Hepatocyte (in vitro differentiated cells): ENCODE data around the gene DUSP8.

Experiments
- EZH2 ChIP-seq: fragments of 200-600 bp; sonication (generic); IDR thresholded peaks from 2 replicates; pipeline ENCODE4 v1.6.1; 2016; ENCODE audit warnings: antibody characterized with exemption, mild to moderate bottlenecking, borderline replicate concordance
- EZH2phosphoT487 ChIP-seq: fragments of 200-600 bp; sonication (generic); IDR thresholded peaks from one replicate; pipeline ENCODE4 v1.6.1; 2018; ENCODE audit warnings: antibody characterized with exemption, mild to moderate bottlenecking, low read depth, moderate library complexity; ENCODE audit not compliant: unreplicated experiment, severe bottlenecking
- TF ChIP-seq, protein P1 (sequence below): fragments of 200-600 bp; sonication (generic); IDR thresholded peaks from 2 replicates; pipeline ENCODE4 v1.5.1; 2016; ENCODE audit warnings: antibody characterized with exemption, mild to moderate bottlenecking; ENCODE audit not compliant: poor library complexity

- TF ChIP-seq, protein P1, sequence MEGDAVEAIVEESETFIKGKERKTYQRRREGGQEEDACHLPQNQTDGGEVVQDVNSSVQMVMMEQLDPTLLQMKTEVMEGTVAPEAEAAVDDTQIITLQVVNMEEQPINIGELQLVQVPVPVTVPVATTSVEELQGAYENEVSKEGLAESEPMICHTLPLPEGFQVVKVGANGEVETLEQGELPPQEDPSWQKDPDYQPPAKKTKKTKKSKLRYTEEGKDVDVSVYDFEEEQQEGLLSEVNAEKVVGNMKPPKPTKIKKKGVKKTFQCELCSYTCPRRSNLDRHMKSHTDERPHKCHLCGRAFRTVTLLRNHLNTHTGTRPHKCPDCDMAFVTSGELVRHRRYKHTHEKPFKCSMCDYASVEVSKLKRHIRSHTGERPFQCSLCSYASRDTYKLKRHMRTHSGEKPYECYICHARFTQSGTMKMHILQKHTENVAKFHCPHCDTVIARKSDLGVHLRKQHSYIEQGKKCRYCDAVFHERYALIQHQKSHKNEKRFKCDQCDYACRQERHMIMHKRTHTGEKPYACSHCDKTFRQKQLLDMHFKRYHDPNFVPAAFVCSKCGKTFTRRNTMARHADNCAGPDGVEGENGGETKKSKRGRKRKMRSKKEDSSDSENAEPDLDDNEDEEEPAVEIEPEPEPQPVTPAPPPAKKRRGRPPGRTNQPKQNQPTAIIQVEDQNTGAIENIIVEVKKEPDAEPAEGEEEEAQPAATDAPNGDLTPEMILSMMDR, result no peak
- TF ChIP-seq EZH2 (no peak), EZH2phosphoT487 (no peak)
Observed at GRCh38 chr11:1511937-1512496, 60.1 kb downstream of the DUSP8 start.
